Stimulated activated CD4-positive, alpha-beta T cell treated with anti-CD3 and anti-CD28 coated beads, Interleukin-1b, Interleukin-23, amount 100 ng/mL, for 48 hours (primary cell): ENCODE data around the gene DCAKD.
"Not testable (repeated sequence)": the region's sequence is repeated elsewhere in the genome, so short reads cannot be mapped to it uniquely, and the experiment has no call there.

Experiments
- DNase-seq: peaks from one replicate; pipeline ENCODE4 v3.0.0-alpha.2; 2020

The DCAKD gene

DNA sequence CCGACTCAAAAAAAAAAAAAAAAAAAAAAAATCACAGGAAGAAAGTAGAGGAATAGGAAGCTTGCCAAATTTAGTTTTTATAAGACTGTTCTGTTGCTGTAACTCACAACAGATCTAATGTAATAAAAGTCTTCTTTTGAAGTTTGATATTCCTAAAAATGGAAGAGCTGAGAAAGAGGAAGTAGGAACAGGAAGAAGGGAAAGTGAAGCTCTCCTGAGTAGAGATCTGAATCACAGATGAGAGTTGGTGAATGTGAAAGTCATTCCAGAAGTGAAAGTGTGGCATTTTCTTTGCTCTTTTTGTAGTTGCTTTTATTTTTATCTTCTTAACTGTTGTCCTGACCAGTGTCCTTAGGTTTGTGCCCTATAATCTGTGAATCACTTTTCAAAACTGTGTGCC is 11.8 kb upstream of the DCAKD start:
- DNase-seq = no peak

DNA sequence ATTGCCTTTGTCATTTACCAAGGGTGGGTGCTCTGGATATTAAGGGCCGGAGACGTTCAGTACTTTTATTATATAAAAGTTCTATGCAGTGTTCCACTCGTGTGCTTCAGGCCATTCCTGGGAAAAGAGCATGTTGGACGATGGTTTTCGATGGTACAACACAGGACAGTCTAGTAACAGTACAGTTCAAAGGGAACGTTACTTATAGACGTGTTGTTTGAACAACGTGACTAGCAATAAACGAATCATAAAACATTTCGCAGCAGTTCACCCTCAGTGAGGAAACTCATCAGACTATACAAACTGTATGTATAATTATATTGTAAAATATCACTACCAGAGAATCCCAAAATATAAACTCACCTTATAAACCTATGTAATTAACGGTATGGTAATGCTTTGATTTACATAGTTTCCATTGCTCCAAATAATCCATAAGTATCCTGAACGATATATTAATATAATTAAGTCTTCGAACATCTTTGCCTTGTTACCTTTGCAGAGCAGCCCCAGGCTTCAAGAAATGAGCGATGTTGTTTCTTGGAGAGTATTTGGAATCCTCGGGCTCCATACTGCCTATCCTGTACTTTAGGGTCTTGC is 10.3 kb upstream of the DCAKD start:
- DNase-seq = no peak

- DNase-seq = peak; percentile 99
These were observed 9.6 kb upstream of the DCAKD start, which contains the start of gene NMT1 for GRCh38 chr17:45060797-45061605. TSS of gene NMT1 (plus strand) at chr17:45061317. CDS start at chr17:45061330, 13 bp downstream.

DNA sequence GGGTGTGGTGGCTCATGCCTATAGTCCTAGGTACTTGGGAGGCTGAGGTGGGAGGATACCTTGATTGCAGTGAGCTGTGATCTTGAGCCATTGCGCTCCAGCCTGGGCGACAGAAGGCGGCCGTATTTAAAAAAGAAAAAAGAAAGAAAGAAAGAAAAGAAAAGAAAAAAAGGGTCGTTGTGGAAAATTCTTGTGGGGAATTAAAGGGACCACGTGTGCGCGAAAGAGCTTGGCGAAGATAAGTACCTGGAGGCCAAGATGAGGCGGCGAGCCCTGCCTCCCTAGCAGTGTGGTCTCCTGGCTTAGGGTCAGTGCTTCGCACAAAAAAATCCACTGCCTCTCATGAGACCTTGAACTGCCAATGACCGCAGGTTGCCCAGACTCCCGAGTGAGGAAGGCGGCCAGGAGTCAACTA is 9.0 kb upstream of the DCAKD start:
- DNase-seq = no peak

GRCh38 chr17:45052052-45052772 is 780 bp upstream of the DCAKD start:
- DNase-seq = peak; percentile 55

DNA sequence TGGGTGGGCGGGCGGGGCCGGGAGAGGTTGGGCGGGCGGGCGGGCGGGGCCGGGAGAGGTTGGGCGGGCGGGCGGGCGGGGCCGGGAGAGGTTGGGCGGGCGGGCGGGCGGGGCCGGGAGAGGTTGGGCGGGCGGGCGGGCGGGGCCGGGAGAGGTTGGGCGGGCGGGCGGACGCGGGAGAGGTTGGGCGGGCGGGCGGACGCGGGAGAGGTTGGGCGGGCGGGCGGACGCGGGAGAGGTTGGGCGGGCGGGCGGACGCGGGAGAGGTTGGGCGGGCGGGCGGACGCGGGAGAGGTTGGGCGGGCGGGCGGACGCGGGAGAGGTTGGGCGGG is 254 bp upstream of the DCAKD start:
- not testable (repeated sequence) for DNase-seq

GRCh38 chr17:45050481-45051059 is 862 bp downstream of the DCAKD start:
- DNase-seq = peak; percentile 35

DNA sequence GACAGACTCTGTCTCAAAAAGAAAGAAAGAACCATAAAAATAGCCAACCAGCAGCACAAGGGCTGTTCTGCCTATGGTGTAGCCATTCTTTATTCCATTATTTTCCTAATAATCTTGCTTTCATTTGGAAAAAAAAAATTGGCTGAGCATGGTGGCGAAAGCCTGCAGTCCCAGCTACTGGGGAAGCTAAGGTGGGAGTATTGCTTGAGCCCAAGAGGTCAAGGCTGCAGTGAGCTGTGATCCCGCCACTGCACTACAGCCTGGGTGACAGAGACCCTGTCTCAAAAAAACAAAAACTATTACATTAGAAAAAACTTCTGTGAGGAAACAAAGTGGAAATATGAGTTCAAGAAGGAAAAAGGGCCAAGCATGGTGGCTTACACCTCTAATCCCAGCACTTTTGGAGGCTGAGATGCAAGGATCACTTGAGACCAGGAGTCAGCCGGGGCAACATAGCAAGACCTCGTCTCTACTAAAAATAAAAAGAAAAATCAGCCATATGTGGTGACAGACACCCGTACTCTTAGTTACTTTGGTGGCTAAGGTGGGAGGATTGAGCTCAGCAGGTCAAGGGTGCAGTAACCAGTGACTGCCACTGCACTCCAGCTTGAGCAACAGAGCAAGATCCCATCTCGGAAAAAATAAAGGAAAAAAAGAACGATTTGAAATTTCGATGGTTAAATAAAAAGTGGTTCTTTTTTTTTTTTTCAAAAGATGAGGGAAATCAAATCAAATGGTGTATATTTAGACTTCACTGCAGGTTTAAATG is 2.5 kb downstream of the DCAKD start:
- no peak for DNase-seq

GRCh38 chr17:45046537-45047125 is 4.8 kb downstream of the DCAKD start:
- DNase-seq = no peak

DNA sequence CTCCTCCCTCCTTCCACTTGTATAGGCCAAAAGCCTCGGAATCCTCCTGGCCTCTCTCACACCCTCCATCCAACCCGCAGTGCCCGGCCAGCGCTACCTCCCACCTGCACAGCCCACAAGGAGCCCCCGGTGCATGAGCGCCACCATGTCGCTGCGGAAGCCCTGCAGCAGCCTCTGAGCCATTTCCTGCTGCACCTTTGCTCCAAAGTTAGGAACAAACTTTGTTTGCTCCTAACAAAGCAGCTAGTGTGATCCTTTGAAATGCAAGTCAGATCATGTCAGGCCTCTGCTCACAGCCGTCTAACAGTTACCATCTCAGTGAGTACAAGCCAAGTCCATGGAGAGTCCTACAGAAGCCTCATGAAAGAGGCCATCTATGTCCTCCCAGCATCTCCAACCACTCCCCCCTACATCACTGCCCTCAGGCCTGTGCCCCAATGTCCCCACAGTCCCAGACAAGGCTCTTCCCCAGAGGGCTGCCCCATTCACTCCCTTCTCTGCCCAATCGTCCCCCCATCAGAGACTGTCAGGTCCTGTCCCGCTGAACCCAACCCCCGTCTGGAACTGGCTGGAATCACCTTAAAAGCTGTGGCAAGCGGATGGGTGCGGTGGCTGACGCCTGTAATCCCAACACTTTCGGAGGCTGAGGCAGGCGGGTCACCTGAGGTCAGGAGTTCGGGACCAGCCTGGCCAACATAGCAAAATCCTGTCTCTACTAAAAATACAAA is 7.5 kb downstream of the DCAKD start:
- DNase-seq = no peak

DNA sequence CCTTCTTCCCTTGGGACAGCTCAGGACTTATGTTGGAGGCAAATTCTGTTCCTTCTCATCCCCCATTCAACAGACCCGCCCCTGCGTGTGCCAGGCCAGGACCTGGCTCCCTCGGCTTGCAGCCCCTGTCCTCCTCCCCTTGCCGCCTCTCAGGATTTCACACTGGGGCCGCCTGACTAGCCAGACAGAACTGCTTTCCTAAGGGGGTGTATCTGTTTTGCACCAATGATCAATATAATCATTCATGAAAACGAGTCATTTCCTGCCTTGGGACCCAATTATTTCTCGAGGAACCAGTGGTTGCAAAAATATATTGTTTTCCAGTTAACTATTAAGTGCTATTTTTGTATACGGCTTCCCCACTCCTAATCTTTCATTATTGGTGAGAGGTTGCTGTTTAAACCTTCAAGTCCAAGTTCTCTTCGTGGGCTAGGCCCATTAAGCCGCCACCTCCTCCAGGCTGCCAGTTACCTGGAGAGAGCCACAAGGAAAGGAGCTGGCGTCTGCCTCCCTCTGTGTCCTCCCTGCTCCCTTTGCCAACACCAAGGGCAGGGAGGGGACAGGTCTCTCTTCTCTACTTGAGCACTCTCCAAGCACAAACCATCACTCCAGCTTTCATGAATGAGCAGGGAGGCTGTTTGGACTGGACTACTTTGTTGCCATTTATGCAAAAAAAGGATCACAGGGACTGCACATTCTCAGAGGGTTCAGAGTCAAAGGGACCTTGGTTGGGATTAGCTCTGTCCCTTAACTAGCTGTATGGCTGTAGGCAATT is 8.9 kb downstream of the DCAKD start:
- DNase-seq = no peak

GRCh38 chr17:45040459-45040858 is 11.0 kb downstream of the DCAKD start:
- DNase-seq = no peak

DNA sequence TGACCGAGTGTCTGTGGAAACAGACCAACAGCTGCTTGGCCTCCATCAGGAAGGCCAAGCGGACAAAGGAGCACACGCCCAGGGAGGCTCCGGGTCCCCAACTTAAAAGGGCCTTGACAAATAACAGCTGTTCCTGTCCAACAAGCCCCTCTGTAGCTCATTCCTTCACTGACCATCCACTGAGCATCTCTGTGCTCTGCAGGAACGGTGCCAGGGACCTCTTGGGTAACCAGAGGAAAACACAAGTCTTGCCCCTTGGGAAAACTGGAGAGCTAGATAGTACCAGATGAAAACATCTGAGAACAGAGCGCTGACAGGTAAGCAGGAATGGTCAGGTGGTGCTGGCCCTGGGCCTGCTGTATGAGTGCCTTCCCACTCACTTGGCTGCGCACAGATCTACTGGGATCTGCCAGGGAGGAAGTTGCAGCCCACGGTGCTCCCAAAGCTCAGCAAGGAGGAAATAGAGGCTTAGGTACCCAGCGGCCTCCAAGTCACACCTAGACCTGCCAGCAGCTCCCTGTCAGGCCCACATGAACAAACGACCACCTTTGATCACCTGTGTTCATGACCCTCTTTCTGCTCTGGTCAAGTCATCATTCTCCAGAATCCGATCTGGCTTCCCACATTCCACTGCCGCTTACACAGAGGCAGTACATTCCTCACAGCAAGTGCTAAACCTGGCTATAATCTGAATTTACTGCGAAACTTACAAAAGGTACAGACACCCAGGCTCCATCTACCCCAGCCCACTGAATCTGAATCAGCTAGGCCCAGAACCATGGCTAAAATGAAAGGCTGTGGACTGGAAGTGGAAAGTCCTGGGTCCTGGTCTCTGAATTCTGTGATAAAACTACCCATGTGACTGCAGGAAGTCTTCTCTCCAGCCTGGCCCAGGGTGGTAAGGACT is 12.5 kb downstream of the DCAKD start:
- DNase-seq = no peak

GRCh38 chr17:45036691-45037090 is 14.7 kb downstream of the DCAKD start:
- no peak for DNase-seq

DNA sequence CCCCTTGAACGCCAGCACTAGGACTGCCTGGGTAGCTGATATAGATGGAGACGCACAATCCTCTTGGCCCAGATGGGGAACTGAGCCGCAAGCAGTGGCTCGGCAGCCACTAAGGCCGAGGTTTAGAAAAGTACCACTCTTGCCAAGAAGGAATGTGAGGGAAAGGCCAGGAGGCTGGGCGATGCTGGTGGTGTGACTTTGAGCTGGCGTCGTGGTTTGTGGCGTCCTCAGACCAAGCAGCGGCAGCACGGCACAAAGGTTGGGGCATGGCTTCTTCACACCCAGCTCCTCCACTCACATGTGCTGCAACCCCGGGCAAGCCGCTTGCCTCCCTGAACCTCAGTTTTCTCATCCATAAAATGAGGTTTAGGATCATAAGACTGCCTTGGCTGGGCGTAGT is 15.6 kb downstream of the DCAKD start:
- no peak for DNase-seq

DNA sequence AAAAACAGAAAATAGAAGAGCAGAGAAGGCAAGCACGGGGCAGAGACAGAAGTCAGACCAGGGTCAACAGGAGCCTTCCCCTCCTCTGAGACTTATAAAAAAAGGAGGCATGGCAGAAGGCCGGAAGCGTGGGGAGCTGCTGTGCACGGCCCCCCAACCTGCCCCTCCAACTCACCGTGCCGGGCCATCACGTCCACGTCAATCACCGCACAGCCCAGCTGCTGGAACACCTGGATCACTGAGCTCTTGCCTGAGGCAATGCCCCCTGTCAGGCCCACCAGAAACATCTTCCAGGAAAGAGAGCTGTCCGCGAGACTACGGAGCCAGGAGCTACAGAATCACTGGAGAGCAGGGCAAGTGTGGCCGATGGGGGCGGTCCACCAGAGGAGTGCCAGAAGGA is 16.8 kb downstream of the DCAKD start:
- DNase-seq = no peak

- DNase-seq = no peak
These were observed 19.3 kb downstream of the DCAKD start for GRCh38 chr17:45032174-45032541.

GRCh38 chr17:45031231-45032173 is 19.9 kb downstream of the DCAKD start:
- DNase-seq = no peak

GRCh38 chr17:45030733-45031132 is 20.7 kb downstream of the DCAKD start:
- DNase-seq = no peak
